GM21381 (cell line): ENCODE results near the gene MAD1L1.
"Not testable (repeated sequence)": the region's sequence is repeated elsewhere in the genome, so short reads cannot be mapped to it uniquely, and the experiment has no call there.

ENCODE experiments used
- ATAC-seq: cut with Tn5 transposase; IDR thresholded peaks from one replicate; pipeline ENCODE4 v1.9.1; 2021; ENCODE audit warnings: mild to moderate bottlenecking, moderate library complexity; ENCODE audit not compliant: unreplicated experiment

MAD1L1 gene

GRCh38 chr7:1935176-1936005 is 297.4 kb downstream of the MAD1L1 start:
- no peak for ATAC-seq

GRCh38 chr7:1934756-1935155 is 298.0 kb downstream of the MAD1L1 start:
- no peak for ATAC-seq

- no peak for ATAC-seq
These were observed 298.7 kb downstream of the MAD1L1 start for GRCh38 chr7:1934017-1934416.

GRCh38 chr7:1933066-1933750 is 299.5 kb downstream of the MAD1L1 start:
- no peak for ATAC-seq

- ATAC-seq, result no peak
These were observed 300.8 kb downstream of the MAD1L1 start for GRCh38 chr7:1931951-1932270.

- ATAC-seq, result no peak
These were observed 301.3 kb downstream of the MAD1L1 start for GRCh38 chr7:1931256-1931950.

GRCh38 chr7:1930381-1931065 is 302.2 kb downstream of the MAD1L1 start:
- no peak for ATAC-seq

- not testable (repeated sequence) for ATAC-seq
These were observed 303.3 kb downstream of the MAD1L1 start for GRCh38 chr7:1929349-1929925.

GRCh38 chr7:1928645-1929348 is 303.9 kb downstream of the MAD1L1 start:
- ATAC-seq, result no peak

- no peak for ATAC-seq
These were observed 304.7 kb downstream of the MAD1L1 start for GRCh38 chr7:1927937-1928644.

- no peak for ATAC-seq
These were observed 305.8 kb downstream of the MAD1L1 start for GRCh38 chr7:1926908-1927306.

- no peak for ATAC-seq
These were observed 306.5 kb downstream of the MAD1L1 start for GRCh38 chr7:1925973-1926907.

- ATAC-seq, result no peak
These were observed 307.4 kb downstream of the MAD1L1 start for GRCh38 chr7:1925349-1925748.

GRCh38 chr7:1924258-1924817 is 308.4 kb downstream of the MAD1L1 start:
- ATAC-seq, result no peak

- no peak for ATAC-seq
These were observed 309.1 kb downstream of the MAD1L1 start for GRCh38 chr7:1923409-1924257.

- no peak for ATAC-seq
These were observed 309.9 kb downstream of the MAD1L1 start for GRCh38 chr7:1922870-1923236.

- ATAC-seq, result no peak
These were observed 310.5 kb downstream of the MAD1L1 start for GRCh38 chr7:1922071-1922869.
